Parathyroid adenoma (tissue), 2 donors: ENCODE measurements around the gene PROB1.
A peak's percentile ranks its signal among the peaks of the same experiment; 100 is the strongest.

ENCODE experiments used
- H2AFZ ChIP-seq: fragments of 300-600 bp; sonication (generic); one replicate; pipeline ENCODE4 v1.7.0; 2017; ENCODE audit warnings: antibody characterized with exemption, mild to moderate bottlenecking
- H3K27ac ChIP-seq: fragments of 300-600 bp; sonication (generic); one replicate; pipeline ENCODE4 v1.7.0; 2017
- H3K27me3 ChIP-seq: fragments of 300-600 bp; sonication (generic); one replicate; pipeline ENCODE4 v1.7.0; 2017; ENCODE audit warnings: low read length; ENCODE audit not compliant: control insufficient read depth, insufficient read depth
- H3K36me3 ChIP-seq: fragments of 300-600 bp; sonication (generic); one replicate; pipeline ENCODE4 v1.7.0; 2017; ENCODE audit warnings: low read length; ENCODE audit not compliant: control insufficient read depth, insufficient read depth
- H3K4me1 ChIP-seq: fragments of 300-600 bp; sonication (generic); one replicate; pipeline ENCODE4 v1.7.0; 2017; ENCODE audit warnings: control low read depth
- H3K4me2 ChIP-seq: fragments of 300-600 bp; sonication (generic); one replicate; pipeline ENCODE4 v1.7.0; 2017; ENCODE audit warnings: low read length
- H3K4me3 ChIP-seq: fragments of 300-600 bp; sonication (generic); one replicate; pipeline ENCODE4 v1.7.0; 2017; ENCODE audit warnings: low read depth, low read length
- H3K79me2 ChIP-seq: fragments of 300-600 bp; sonication (generic); one replicate; pipeline ENCODE4 v1.7.0; 2017; ENCODE audit warnings: control low read depth
- H3K9ac ChIP-seq: fragments of 300-600 bp; sonication (generic); one replicate; pipeline ENCODE4 v1.7.0; 2017; ENCODE audit warnings: mild to moderate bottlenecking
- H3K9me3 ChIP-seq: fragments of 300-600 bp; sonication (generic); one replicate; pipeline ENCODE4 v1.7.0; 2017; ENCODE audit warnings: low read length; ENCODE audit not compliant: control insufficient read depth
- CTCF ChIP-seq: fragments of 300-600 bp; sonication (generic); IDR thresholded peaks from one replicate; pipeline ENCODE4 v1.7.0; 2017; ENCODE audit warnings: antibody characterized with exemption, mild to moderate bottlenecking
- donor health status: primary hyperparathyroidism.

The PROB1 gene

GRCh38 chr5:139395844-139396640 lies 1.1 kb upstream of the PROB1 start:
- no peak for TF ChIP-seq CTCF

DNA sequence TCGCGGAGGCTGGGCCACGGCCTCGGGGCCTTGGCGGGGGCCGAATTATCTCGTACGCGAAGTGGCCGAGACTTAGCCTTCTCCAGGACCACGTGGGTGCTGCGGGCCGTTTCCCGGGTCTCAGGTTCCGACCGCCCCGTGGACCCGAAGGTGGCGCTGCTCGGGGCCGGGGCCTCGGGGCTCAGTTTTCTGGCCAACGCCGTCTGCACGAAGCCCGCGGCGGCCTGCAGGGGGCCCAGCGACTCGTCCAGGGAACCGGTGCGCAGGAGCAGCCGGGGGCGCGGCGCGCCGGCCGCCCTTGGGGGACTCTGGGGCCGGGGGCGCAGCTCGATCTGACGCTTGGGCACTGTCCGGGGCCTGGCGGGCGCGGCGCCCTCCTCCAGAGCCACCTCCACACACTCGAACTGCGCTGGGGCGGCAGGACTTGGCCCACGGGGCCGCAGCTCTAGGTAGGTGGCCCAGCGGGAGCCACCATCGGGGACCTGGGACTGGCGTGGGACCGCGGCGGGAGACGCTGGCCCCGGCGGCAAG lies 716 bp downstream of the PROB1 start:
- H3K4me1 ChIP-seq = no peaks in the 10 kb centered on the region
- H3K79me2 ChIP-seq = no peaks in the 10 kb centered on the region
- H3K9me3 ChIP-seq = no peaks in the 10 kb centered on the region
- no peaks in the 10 kb centered on the region for H3K27me3 ChIP-seq
- H2AFZ ChIP-seq = peak overlapping the region; percentile 86
- H3K27ac ChIP-seq = peak overlapping the region; percentile 36
- H3K36me3 ChIP-seq = no peaks in the 10 kb centered on the region
- peak; percentile 24 for TF ChIP-seq CTCF
- H3K4me2 ChIP-seq = peak overlapping the region; percentile 59
- H3K4me3 ChIP-seq = peak overlapping the region; percentile 47
- no peak overlapping the region for H3K9ac ChIP-seq

More at GRCh38 chr5:139395844-139396640, 1.1 kb upstream of the PROB1 start:
- Histone ChIP-seq H3K4me1 (no peaks in the 10 kb centered on the region), H3K4me2 (no peak overlapping the region), H2AFZ (no peak overlapping the region), H3K9me3 (no peaks in the 10 kb centered on the region), H3K36me3 (no peaks in the 10 kb centered on the region), H3K27ac (no peak overlapping the region), H3K4me3 (no peak overlapping the region), H3K27me3 (no peaks in the 10 kb centered on the region), H3K9ac (no peak overlapping the region), H3K79me2 (no peaks in the 10 kb centered on the region)

DNA sequence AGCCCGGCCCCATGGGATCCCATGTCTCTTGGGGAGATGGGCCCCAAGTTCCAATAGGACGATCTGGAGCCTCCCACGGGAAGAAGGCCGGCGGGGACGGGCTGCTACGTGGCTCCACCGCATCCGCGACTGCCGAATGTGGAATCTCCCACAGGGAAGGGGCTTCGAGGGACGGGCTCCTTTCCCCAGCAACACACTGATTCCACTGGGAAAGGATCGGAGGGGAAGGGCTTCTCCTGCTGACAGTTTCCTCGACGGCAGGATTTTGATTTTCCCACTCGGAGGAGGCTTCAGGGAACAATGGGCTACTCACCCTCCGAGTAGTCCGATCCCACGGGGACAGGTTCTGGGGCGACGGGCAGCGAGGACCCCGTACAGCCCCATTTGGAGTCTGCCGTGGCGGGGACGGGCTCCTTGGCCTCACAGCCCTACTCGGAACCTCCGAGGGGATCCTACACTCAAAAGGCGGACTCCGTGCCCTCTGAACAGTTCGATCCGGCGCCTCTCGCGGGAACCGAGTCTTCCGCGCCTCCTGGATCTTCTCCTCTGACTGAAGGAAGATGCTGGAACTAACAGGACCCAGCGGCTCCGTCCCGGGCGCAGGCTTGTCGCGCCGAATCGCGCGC lies 1.3 kb downstream of the PROB1 start:
- Histone ChIP-seq H3K9me3 (no peaks in the 10 kb centered on the region), H3K27me3 (no peaks in the 10 kb centered on the region), H3K4me1 (no peaks in the 10 kb centered on the region), H3K79me2 (no peaks in the 10 kb centered on the region), H3K4me2 (peak overlapping the region; percentile 59), H3K4me3 (peak overlapping the region; percentile 47), H3K36me3 (no peaks in the 10 kb centered on the region), H3K27ac (no peak overlapping the region), H3K9ac (peak overlapping the region; percentile 6), H2AFZ (peak overlapping the region; percentile 86)
- TF ChIP-seq CTCF = no peak

DNA sequence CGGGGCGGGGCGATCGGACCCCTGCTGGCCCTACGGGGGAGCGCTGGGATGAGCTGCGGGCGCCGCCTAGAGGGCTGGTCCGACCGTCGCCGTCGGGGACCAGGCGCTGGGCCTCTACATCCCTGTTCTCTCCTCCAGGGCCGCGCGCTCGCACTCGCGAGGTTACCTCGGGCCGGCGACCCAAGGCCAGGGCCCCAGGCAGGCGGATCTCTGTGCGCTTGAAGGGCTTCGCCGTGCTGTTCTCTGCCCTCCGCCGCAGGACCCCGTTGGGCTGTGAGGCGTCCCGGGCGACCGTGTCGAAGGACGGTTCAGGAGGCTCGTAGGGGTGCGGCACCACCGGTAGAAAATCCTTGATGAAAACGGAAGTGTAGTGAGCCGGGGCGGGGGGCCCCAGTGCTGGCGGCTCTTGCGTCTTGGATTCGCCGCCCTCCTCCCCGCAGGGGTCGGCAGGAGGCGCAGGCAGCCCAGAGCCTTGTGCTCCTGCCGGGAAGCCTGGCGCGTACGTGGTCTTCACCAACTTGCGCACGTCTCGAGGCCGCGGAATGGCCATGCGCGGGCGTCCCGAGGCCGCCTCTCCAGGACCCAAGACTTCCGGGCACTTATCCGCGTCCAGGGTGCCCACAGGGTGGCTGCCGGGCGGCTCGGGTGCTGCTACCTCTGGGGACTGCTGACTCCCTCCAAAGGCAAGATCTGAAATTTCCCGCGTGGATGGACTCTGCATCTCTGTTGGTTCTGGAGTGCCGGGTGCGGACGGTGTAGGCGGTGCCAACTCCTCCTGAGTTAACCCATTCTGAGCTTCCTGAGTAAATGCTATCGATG lies 2.0 kb downstream of the PROB1 start:
- no peak for TF ChIP-seq CTCF
- Histone ChIP-seq H3K79me2 (no peaks in the 10 kb centered on the region), H3K27ac (no peak overlapping the region), H3K9ac (no peak overlapping the region), H3K36me3 (no peaks in the 10 kb centered on the region), H3K4me1 (no peaks in the 10 kb centered on the region), H3K4me3 (no peak overlapping the region), H3K4me2 (peak overlapping the region; percentile 26), H3K27me3 (no peaks in the 10 kb centered on the region), H2AFZ (no peak overlapping the region), H3K9me3 (no peaks in the 10 kb centered on the region)
